ENCODE data around the gene CDK9.

DNA sequence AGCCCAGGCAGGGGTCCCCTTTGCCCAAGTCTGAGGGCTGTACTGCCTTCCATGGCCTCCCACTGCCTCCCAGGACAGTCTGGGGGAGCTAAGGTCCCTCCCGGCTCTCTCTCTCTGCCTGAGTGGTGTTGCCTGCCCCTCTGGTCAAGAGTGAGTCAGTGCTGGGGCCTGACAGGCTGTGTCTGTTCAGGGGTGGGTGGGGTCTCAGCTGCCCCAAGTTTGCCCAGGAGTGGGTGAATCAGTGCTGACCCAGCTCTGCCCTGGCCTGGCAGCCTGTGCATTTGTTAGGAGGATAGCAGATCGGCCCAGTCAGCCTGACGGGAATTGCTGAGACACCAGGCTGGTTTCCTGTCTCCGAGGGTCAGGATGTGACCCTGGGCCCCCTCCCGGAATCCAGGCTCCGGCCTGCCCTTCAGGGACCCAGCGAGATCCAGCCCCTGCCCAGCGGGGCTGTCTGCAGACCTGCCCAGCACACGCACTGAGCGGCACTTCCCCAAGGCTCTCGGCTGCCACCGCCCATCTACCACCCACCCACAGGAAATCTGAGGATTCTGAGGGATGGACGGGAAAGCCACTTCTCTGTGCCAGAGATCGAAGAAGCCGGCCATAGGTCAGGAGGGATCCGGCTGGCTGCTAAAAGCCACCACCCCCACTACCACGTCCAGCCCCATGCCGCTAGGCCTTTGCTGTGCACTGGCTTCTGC lies 52.7 kb downstream of the CDK9 start:
- TF ChIP-seq TAF1 (IDR thresholded peaks at IDR 0.05; ENCODE audit: borderline replicate concordance, insufficient read depth, low read length) (no peak), POLR2AphosphoS5 (IDR thresholded peaks at IDR 0.05; ENCODE audit: low read depth, low read length) (no peak), FOXP2 (optimal IDR thresholded peaks at IDR 0.05; ENCODE audit: borderline replicate concordance, extremely low read depth, extremely low read length, insufficient read depth) (peak; percentile 11)

Data from PFSK-1 (cell line).